Measurements from ENCODE around the gene GALNT10. TPM values are rescaled to one million over a fixed set of nuclear protein-coding genes. Genes with fewer than 3 reads are reported as not detected.

Gene GALNT10
- total RNA-seq, 4 donors from 2014 or later, result 17.2 to 28.6 (median 21.1) TPM

- TF ChIP-seq, protein P1, sequence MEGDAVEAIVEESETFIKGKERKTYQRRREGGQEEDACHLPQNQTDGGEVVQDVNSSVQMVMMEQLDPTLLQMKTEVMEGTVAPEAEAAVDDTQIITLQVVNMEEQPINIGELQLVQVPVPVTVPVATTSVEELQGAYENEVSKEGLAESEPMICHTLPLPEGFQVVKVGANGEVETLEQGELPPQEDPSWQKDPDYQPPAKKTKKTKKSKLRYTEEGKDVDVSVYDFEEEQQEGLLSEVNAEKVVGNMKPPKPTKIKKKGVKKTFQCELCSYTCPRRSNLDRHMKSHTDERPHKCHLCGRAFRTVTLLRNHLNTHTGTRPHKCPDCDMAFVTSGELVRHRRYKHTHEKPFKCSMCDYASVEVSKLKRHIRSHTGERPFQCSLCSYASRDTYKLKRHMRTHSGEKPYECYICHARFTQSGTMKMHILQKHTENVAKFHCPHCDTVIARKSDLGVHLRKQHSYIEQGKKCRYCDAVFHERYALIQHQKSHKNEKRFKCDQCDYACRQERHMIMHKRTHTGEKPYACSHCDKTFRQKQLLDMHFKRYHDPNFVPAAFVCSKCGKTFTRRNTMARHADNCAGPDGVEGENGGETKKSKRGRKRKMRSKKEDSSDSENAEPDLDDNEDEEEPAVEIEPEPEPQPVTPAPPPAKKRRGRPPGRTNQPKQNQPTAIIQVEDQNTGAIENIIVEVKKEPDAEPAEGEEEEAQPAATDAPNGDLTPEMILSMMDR (IDR thresholded peaks at IDR 0.05; ENCODE audit: low read depth), result no peak
Observed at GRCh38 chr5:154318691-154319090, 128.2 kb downstream of the GALNT10 start.

DNA sequence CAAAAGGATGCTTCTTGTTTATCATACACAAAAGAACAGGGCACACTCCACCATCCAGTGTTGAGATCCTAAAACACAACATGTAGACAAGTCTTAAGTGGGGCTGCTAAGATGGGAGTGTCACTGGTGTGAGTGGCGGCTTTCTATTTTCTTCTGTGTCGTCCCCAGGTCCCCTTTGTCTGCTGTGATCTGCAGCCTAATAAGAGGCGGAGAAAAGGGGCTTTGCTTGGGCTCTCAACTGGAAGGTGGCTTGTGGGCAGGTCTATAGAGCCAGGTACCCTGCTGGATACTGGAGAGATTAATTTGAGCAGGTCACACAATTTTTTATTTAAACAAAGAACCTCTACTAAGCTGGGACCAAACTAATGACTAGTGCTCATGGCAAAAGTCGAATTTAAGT lies 129.2 kb downstream of the GALNT10 start:
- TF ChIP-seq, protein P1 (IDR thresholded peaks at IDR 0.05; ENCODE audit: low read depth), result no peak

GRCh38 chr5:154320224-154321089 lies 129.9 kb downstream of the GALNT10 start:
- TF ChIP-seq, protein P1 (IDR thresholded peaks at IDR 0.05; ENCODE audit: low read depth), result no peak

GRCh38 chr5:154321546-154321945 lies 131.0 kb downstream of the GALNT10 start:
- TF ChIP-seq, protein P1 (IDR thresholded peaks at IDR 0.05; ENCODE audit: low read depth), result no peak

GRCh38 chr5:154324033-154324432 lies 133.5 kb downstream of the GALNT10 start:
- TF ChIP-seq, protein P1 (IDR thresholded peaks at IDR 0.05; ENCODE audit: low read depth), result no peak

DNA sequence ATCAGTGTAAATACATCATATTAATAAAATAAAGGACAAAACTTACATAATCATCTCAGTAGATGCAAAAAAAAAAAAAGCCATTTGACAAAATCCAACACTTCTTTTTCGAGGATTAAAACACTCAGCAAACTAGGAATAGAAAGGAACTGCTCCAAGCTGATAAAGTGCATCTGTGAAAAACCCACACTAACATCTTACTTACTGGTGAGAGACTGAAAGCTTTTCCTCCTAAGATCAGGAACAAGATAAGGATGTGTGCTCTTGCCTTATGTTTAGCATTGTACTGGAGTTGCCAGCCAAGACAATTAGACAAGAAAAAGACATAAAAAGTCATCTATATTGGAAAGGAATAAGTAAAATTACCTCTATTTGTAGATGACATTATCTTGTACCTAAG lies 135.0 kb downstream of the GALNT10 start:
- TF ChIP-seq, protein P1 (IDR thresholded peaks at IDR 0.05; ENCODE audit: low read depth), result no peak

DNA sequence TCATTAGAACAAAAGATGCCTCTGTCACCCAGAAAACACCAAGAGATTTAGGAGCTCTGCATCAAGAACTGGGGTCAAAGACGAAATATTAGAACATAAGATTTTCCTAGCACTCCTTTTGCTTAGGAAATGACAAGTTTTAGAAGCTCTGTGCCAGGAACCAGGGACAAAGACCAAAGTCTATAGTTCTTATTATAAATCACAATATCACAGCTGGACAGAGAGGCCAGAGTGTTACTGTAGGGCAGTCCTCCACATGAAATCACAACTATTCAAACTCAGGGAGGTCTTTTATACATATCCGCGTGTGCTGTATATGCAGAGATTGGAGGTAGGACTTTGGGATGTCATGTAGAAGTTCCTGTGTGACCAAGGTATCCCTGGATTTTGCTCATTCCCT lies 138.5 kb downstream of the GALNT10 start:
- TF ChIP-seq, protein P1 (IDR thresholded peaks at IDR 0.05; ENCODE audit: low read depth), result no peak

Data from subcutaneous adipose tissue (tissue), 4 donors.